Suprapubic skin (tissue), 4 donors: ENCODE measurements around the gene MLLT10.

ENCODE experiments used
- CTCF ChIP-seq, 2 donors: fragments of 200-600 bp in 1 of 2; fragments of 450-650 bp in 1 of 2; sonication (generic) in 1 of 2; IDR thresholded peaks; one replicate each; pipeline ENCODE4 v1.5.1; 2016 to 2019; ENCODE audit warnings: antibody characterized with exemption in 2 of 2, mild to moderate bottlenecking in 1 of 2, moderate library complexity in 1 of 2
- POLR2A ChIP-seq, 2 donors: fragments of 450-650 bp; IDR thresholded peaks; one replicate each; pipeline ENCODE4 v1.6.1; 2017; ENCODE audit warnings: antibody characterized with exemption in 2 of 2, mild to moderate bottlenecking in 2 of 2, moderate library complexity in 2 of 2
- POLR2AphosphoS5 ChIP-seq, 3 donors: sonication (generic); formaldehyde crosslinking; IDR thresholded peaks; one replicate each; pipeline ENCODE4 v1.6.1; 2017; ENCODE audit warnings: antibody characterized with exemption in 3 of 3

GRCh38 chr10:21498377-21498776, 35.7 kb upstream of the MLLT10 start:
- no peak for TF ChIP-seq CTCF (IDR thresholded peaks at IDR 0.05)
- no peak for TF ChIP-seq POLR2A (IDR thresholded peaks at IDR 0.05)
- TF ChIP-seq POLR2AphosphoS5 (IDR thresholded peaks at IDR 0.05): no peak
